Fibroblast of pulmonary artery (primary cell): Measurements from ENCODE around the gene NLK.

Experiments
- DNase-seq: peaks from one replicate; pipeline ENCODE4 v3.0.0-alpha.2; 2010; ENCODE audit warnings: low read depth
- H3K4me3 ChIP-seq: replicated peaks from 2 replicates; pipeline ENCODE4 v1.5.1; 2011; ENCODE audit warnings: low read depth, mild to moderate bottlenecking, control low read depth, low read length, moderate library complexity
- TF ChIP-seq, protein P1 (sequence below): IDR thresholded peaks from 2 replicates; pipeline ENCODE4 v1.5.1; 2011; ENCODE audit warnings: mild to moderate bottlenecking, control low read depth, low read length, inconsistent platforms; ENCODE audit errors: missing control alignments

Gene NLK

GRCh38 chr17:28131599-28131998 is 89.1 kb downstream of the NLK start:
- TF ChIP-seq, protein P1, sequence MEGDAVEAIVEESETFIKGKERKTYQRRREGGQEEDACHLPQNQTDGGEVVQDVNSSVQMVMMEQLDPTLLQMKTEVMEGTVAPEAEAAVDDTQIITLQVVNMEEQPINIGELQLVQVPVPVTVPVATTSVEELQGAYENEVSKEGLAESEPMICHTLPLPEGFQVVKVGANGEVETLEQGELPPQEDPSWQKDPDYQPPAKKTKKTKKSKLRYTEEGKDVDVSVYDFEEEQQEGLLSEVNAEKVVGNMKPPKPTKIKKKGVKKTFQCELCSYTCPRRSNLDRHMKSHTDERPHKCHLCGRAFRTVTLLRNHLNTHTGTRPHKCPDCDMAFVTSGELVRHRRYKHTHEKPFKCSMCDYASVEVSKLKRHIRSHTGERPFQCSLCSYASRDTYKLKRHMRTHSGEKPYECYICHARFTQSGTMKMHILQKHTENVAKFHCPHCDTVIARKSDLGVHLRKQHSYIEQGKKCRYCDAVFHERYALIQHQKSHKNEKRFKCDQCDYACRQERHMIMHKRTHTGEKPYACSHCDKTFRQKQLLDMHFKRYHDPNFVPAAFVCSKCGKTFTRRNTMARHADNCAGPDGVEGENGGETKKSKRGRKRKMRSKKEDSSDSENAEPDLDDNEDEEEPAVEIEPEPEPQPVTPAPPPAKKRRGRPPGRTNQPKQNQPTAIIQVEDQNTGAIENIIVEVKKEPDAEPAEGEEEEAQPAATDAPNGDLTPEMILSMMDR: no peak

GRCh38 chr17:28133562-28133970 is 91.1 kb downstream of the NLK start:
- peak; percentile 70 for DNase-seq
- no peak overlapping the region for H3K4me3 ChIP-seq
- TF ChIP-seq, protein P1: no peak

More at GRCh38 chr17:28131599-28131998, 89.1 kb downstream of the NLK start:
- DNase-seq: peak; percentile 57
- H3K4me3 ChIP-seq: no peak overlapping the region

DNA sequence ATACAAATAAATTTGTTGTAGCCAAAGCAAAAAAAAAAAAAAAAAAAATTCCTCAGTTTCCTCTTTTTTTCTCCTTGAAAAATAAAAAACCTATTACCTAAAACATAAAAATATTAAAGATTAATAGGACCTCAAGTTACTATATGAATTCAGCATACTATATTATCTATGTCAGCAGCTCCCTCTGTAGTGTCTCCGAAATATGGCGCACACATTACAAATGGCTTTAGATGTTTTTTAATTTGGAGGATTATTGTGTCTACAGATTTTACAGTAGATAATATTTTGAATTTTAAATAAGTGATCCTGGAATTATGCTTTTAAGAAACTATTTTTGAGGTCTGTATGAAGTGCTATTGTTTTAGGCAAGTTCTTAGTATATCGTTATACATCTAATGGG is 94.4 kb downstream of the NLK start:
- TF ChIP-seq, protein P1: no peak
- no peak for DNase-seq
- H3K4me3 ChIP-seq: no peak overlapping the region

DNA sequence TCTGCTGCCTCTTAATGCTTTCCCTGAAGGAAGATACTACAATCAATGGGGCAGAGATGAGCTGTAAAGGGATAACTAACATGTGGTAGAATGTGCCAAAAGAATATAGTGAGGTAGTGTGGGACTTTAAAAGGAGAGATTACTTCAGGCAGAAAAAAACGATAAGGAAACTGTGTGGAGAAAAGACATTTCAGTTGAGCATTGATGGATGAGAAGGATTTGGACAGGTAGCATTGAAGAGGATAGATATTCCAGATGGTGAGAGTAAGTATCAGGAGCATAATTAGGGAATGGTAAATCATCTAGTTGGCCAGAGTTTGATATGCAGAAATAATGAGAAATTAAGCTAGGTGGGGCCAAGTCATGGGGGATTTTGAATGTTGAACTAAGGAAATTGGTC is 97.3 kb downstream of the NLK start:
- no peak for DNase-seq
- TF ChIP-seq, protein P1: no peak
- no peak overlapping the region for H3K4me3 ChIP-seq

- TF ChIP-seq, protein P1: no peak
- no peak for DNase-seq
- no peak overlapping the region for H3K4me3 ChIP-seq
Measured at GRCh38 chr17:28141313-28141712, 98.8 kb downstream of the NLK start.

DNA sequence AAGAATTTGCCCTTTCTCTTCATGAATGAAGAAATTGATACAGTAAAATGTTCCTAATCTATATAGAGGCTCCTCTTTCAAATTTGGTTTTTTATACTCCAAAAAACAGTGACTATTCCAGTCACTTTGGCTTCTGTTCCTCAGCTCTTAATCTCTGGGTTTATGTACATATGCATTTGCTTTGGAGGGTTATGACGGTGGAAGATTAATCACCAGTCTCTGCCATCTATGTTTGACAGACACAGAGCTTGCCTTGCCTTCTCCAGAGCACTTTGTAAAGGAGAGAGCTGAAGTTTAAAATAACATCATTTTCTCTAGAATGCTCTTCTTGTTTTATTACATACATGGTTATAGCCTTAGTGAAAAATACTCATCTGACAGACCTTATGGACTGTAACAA is 99.3 kb downstream of the NLK start:
- DNase-seq: no peak
- TF ChIP-seq, protein P1: no peak
- no peak overlapping the region for H3K4me3 ChIP-seq

GRCh38 chr17:28142305-28142704 is 99.8 kb downstream of the NLK start:
- no peak overlapping the region for H3K4me3 ChIP-seq
- DNase-seq: no peak
- TF ChIP-seq, protein P1: no peak
